Endothelial cell of umbilical vein (primary cell): ENCODE data around the gene CACNA2D1. TPM values are rescaled to one million over a fixed set of nuclear protein-coding genes. Genes with fewer than 3 reads are reported as not detected.

Experiments used
- BruUV-seq: library from RNA; stranded (reverse); fragments of 400-500 nt; replicated peaks from 2 replicates; lab custom pipeline; 2021; lab: Mats Ljungman, UMichigan
- CTCF ChIA-PET: fragments of 300-600, 350-600 bp; sonication (Branson Sonifier 250); formaldehyde crosslinking; loops from one replicate; lab custom pipeline; 2021; ENCODE audit warnings: antibody characterized with exemption, inconsistent platforms; lab: Charles Lee
- POLR2A ChIA-PET: fragments of 300-600, 350-600 bp; sonication (Branson Sonifier 250); formaldehyde crosslinking; loops from one replicate; lab custom pipeline; 2021; ENCODE audit warnings: antibody characterized with exemption, inconsistent platforms; lab: Charles Lee
- DNase-seq: peaks from one replicate; pipeline ENCODE4 v3.0.0-alpha.2; 2011; ENCODE audit warnings: low read depth, low spot score
- FAIRE-seq: peaks from 2 replicates; lab custom pipeline; 2011; peaks lifted over from hg19 to GRCh38; lab: Jason Lieb, UNC
- H2AFZ ChIP-seq: 2 replicates; pipeline ENCODE4 v1.6.0; 2012; ENCODE audit warnings: low read depth, low read length, control low read depth, inconsistent platforms
- H3K27ac ChIP-seq: 2 replicates; pipeline ENCODE4 v1.5.1; 2011; ENCODE audit warnings: low read depth, mild to moderate bottlenecking, control low read depth, low read length, moderate library complexity; ENCODE audit not compliant: insufficient read depth
- H3K27me3 ChIP-seq, 2 experiments: 2 replicates each; pipeline versions ENCODE4 v1.6.0 to v1.6.1; 2011; ENCODE audit warnings: low read length in 2 of 2, mixed read lengths in 1 of 2; ENCODE audit not compliant: control insufficient read depth in 2 of 2, insufficient read depth in 2 of 2
- H3K36me3 ChIP-seq, 2 experiments: 2 replicates in 1 of 2; 3 replicates in 1 of 2; pipeline ENCODE4 v1.5.1; 2011; ENCODE audit warnings: low read length in 2 of 2, mild to moderate bottlenecking in 1 of 2, moderate library complexity in 1 of 2; ENCODE audit not compliant: control insufficient read depth in 2 of 2, insufficient read depth in 2 of 2; ENCODE audit errors: extremely low read depth in 1 of 2
- H3K4me1 ChIP-seq: 3 replicates; pipeline ENCODE4 v1.5.1; 2011; ENCODE audit warnings: mild to moderate bottlenecking, low read length; ENCODE audit not compliant: control insufficient read depth, insufficient read depth; ENCODE audit errors: extremely low read depth
- H3K4me2 ChIP-seq: 2 replicates; pipeline ENCODE4 v1.6.1; 2011; ENCODE audit warnings: low read length, control low read depth, mixed read lengths; ENCODE audit not compliant: insufficient read depth
- H3K4me3 ChIP-seq, 3 experiments: fragments of 200-600 bp in 1 of 3; sonication (generic), shearing (Covaris generic) in 1 of 3; replicated peaks in 1 of 3; 2 replicates each; pipeline ENCODE4 v1.5.1; 2011 to 2016; ENCODE audit warnings: control low read depth in 3 of 3, low read length in 3 of 3, mild to moderate bottlenecking in 2 of 3, inconsistent platforms in 1 of 3, low read depth in 1 of 3, moderate library complexity in 1 of 3; ENCODE audit not compliant: insufficient read depth in 1 of 3
- H3K79me2 ChIP-seq: 2 replicates; pipeline ENCODE4 v1.6.0; 2012; ENCODE audit warnings: low read length, inconsistent platforms; ENCODE audit not compliant: control insufficient read depth, insufficient read depth
- H3K9ac ChIP-seq: replicated peaks from 2 replicates; pipeline ENCODE3; 2011; ENCODE audit warnings: low read length, control low read depth; ENCODE audit not compliant: insufficient read depth; ENCODE audit errors: extremely low read depth
- H3K9me1 ChIP-seq: replicated peaks from 3 replicates; pipeline ENCODE4 v1.6.0; 2011; ENCODE audit warnings: mild to moderate bottlenecking, low read length; ENCODE audit not compliant: control insufficient read depth, insufficient read depth; ENCODE audit errors: extremely low read depth
- H3K9me3 ChIP-seq: replicated peaks from 2 replicates; pipeline ENCODE4 v1.5.1; 2012; ENCODE audit warnings: low read length, inconsistent platforms; ENCODE audit not compliant: control insufficient read depth, insufficient read depth
- H4K20me1 ChIP-seq: replicated peaks from 2 replicates; pipeline ENCODE3; 2011; ENCODE audit warnings: mild to moderate bottlenecking, low read length; ENCODE audit not compliant: control insufficient read depth, insufficient read depth; ENCODE audit errors: extremely low read depth
- CTCF ChIP-seq, 2 donors: IDR thresholded peaks; 1 replicate in 1 of 2; 2 replicates in 1 of 2; pipeline ENCODE4 v1.5.1; 2011; ENCODE audit warnings: low read length in 2 of 2, mild to moderate bottlenecking in 2 of 2, moderate library complexity in 2 of 2, control low read depth in 1 of 2, inconsistent platforms in 1 of 2, low read depth in 1 of 2; ENCODE audit not compliant: insufficient read depth in 1 of 2; ENCODE audit errors: extremely low read depth in 1 of 2
- EZH2 ChIP-seq: IDR thresholded peaks from 2 replicates; pipeline ENCODE4 v1.6.1; 2012; ENCODE audit warnings: borderline replicate concordance, low read depth, mild to moderate bottlenecking, moderate library complexity, low read length, inconsistent platforms; ENCODE audit not compliant: severe bottlenecking
- FOS ChIP-seq: IDR thresholded peaks from 2 replicates; pipeline ENCODE4 v1.6.1; 2011; ENCODE audit warnings: mild to moderate bottlenecking, low read length, moderate library complexity, borderline replicate concordance; ENCODE audit not compliant: insufficient read depth
- GATA2 ChIP-seq: IDR thresholded peaks from 2 replicates; pipeline ENCODE4 v1.7.0; 2011; ENCODE audit warnings: low read depth, mild to moderate bottlenecking, moderate library complexity, mixed read lengths, low read length; ENCODE audit not compliant: insufficient read length, insufficient read depth
- JUN ChIP-seq: IDR thresholded peaks from 2 replicates; pipeline ENCODE4 v1.6.1; 2011; ENCODE audit warnings: borderline replicate concordance, low read depth; ENCODE audit not compliant: insufficient read length, insufficient read depth
- MAX ChIP-seq: IDR thresholded peaks from 2 replicates; pipeline ENCODE4 v1.6.1; 2011; ENCODE audit not compliant: insufficient read depth, insufficient read length
- MYC ChIP-seq: IDR thresholded peaks from one replicate; pipeline ENCODE4 v1.6.1; 2011; ENCODE audit warnings: mild to moderate bottlenecking, low read depth, low read length
- POLR2A ChIP-seq: IDR thresholded peaks from 2 replicates; pipeline ENCODE4 v1.6.1; 2012; ENCODE audit warnings: low read depth, mild to moderate bottlenecking, control low read depth, low read length
- POLR2AphosphoS5 ChIP-seq: IDR thresholded peaks from 2 replicates; pipeline ENCODE4 v1.6.1; 2012; ENCODE audit warnings: low read depth, mild to moderate bottlenecking, control low read depth, low read length, moderate library complexity; ENCODE audit not compliant: insufficient read depth
- dilution Hi-C: fragments of 300-500 bp; cut with MboI; formaldehyde crosslinking; loops from one replicate; pipeline ENCODE4 v1.15.0; 2019; ENCODE audit warnings: low sequenced_read_pairs; ENCODE audit not compliant: extremely low pct_ligation_motif_present
- intact Hi-C: fragments of 100-400 bp; cut with micrococcal nuclease; formaldehyde crosslinking; loops from one replicate; pipeline ENCODE4 v1.10.0; 2022
- polyA plus RNA-seq, 4 experiments: library from polyadenylated mRNA; depleted of rRNA in 3 of 4; stranded (reverse) in 3 of 4; unstranded in 1 of 4; fragments of >200 nt; gene quantifications; 2 replicates each; pipeline versions ENCODE4 v1.2.1 to v1.2.3, GENCODE V29; 2011 to 2012; ENCODE audit warnings: missing spikeins in 1 of 4
- total RNA-seq: library from RNA; stranded (reverse); gene quantifications from 2 replicates; pipeline ENCODE4 v1.2.3, GENCODE V29; 2021

CACNA2D1 gene
- total and polyA plus RNA-seq, 2 donors (not counting 3 experiments of a cell fraction or from before 2014, with no cell fraction given): 4.1 to 38.6 TPM

- intact Hi-C loops (no loop called here), dilution Hi-C loops (no loop called here)
- POLR2A ChIA-PET: no interaction called here
- H3K27me3 ChIP-seq: no peaks in the 10 kb centered on the region
- no peak overlapping the region for H3K27ac ChIP-seq
- no peak overlapping the region for H2AFZ ChIP-seq
- H3K4me1 ChIP-seq: no peaks in the 10 kb centered on the region
- H3K9me1 ChIP-seq: no peaks in the 10 kb centered on the region
- CTCF ChIA-PET: interaction anchor here (1.4 kb wide), 2 partner anchors 26 to 232 kb away, joined by 3 read pairs; no protein-coding TSS in a partner anchor
- no peak overlapping the region for H3K4me2 ChIP-seq
- no peaks in the 10 kb centered on the region for H3K36me3 ChIP-seq
- H3K9ac ChIP-seq: no peak overlapping the region
- H3K79me2 ChIP-seq: no peaks in the 10 kb centered on the region
- FAIRE-seq: no peak
- no peaks in the 10 kb centered on the region for H4K20me1 ChIP-seq
- no TSS peak for BruUV-seq
- DNase-seq: no peak
- no peak for TF ChIP-seq MAX
- no peak for TF ChIP-seq GATA2
- TF ChIP-seq POLR2A: no peak
- TF ChIP-seq CTCF (IDR thresholded peaks at IDR 0.05; ENCODE audit: extremely low read depth in 1 of 2, insufficient read depth in 1 of 2, low read depth in 1 of 2, low read length in 2 of 2): no peak
- TF ChIP-seq JUN: no peak
- no peak for TF ChIP-seq POLR2AphosphoS5
- no peak for TF ChIP-seq EZH2
- no peak for TF ChIP-seq MYC
- TF ChIP-seq FOS: no peak
- H3K9me3 ChIP-seq: no peaks in the 10 kb centered on the region
- H3K4me3 ChIP-seq: no peak overlapping the region
Measured at GRCh38 chr7:82455295-82455694, 11.7 kb upstream of the CACNA2D1 start.
